Loucy (cell line): ENCODE data around the gene MADD.

Experiments
- EZH2phosphoT487 ChIP-seq: fragments of 200-600 bp; IDR thresholded peaks from 2 replicates; pipeline ENCODE4 v1.6.1; 2018; ENCODE audit warnings: antibody characterized with exemption, mild to moderate bottlenecking, moderate library complexity, borderline replicate concordance
- TF ChIP-seq, protein P1 (sequence below): fragments of 200-600 bp; sonication (generic); conservative IDR thresholded peaks from 2 replicates; pipeline ENCODE4 v1.5.1; 2014; ENCODE audit warnings: mild to moderate bottlenecking, antibody characterized with exemption, low read length

DNA sequence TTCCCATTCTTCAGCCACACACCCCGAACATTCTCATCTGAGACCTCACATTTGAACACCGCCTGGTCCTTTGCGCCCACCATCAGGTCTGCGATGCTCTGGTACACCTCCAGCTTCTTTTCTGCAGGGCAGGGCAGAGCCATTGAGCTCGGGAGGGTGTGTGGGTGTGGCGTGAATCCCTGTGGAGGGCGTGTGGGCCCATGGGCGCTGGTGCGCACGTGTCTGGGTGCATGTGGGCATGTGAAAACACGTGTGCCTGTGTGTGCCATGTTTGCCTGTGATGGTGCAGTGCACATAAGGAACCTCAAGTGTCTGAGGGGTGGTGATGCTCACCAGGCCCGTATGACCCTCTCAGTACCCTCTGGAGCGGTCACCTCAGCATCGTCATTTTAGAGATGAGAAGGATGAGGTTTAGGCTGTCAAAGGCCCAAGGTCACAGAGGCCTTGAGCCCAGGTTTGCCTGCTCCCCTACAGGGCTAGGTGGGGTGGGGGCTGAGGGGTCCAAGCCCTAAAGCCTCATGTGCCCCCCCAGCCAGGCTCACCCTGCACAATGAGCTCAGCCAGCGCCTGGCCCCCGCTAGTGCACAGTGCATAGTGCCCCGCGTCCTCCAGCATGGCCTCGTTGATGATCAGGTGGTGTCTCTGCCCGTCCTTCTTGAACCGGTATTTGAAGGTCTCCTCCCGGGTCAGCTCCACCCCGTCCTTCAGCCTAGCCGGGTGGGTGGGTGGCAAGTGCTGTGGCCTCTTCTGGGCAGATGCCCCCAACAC lies 72.3 kb downstream of the MADD start:
- TF ChIP-seq, protein P1, sequence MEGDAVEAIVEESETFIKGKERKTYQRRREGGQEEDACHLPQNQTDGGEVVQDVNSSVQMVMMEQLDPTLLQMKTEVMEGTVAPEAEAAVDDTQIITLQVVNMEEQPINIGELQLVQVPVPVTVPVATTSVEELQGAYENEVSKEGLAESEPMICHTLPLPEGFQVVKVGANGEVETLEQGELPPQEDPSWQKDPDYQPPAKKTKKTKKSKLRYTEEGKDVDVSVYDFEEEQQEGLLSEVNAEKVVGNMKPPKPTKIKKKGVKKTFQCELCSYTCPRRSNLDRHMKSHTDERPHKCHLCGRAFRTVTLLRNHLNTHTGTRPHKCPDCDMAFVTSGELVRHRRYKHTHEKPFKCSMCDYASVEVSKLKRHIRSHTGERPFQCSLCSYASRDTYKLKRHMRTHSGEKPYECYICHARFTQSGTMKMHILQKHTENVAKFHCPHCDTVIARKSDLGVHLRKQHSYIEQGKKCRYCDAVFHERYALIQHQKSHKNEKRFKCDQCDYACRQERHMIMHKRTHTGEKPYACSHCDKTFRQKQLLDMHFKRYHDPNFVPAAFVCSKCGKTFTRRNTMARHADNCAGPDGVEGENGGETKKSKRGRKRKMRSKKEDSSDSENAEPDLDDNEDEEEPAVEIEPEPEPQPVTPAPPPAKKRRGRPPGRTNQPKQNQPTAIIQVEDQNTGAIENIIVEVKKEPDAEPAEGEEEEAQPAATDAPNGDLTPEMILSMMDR: no peak
- TF ChIP-seq EZH2phosphoT487: no peak
